Chondrocyte (in vitro differentiated cells): ENCODE results near the gene CCDC88A. TPM values are rescaled to one million over a fixed set of nuclear protein-coding genes. Genes with fewer than 3 reads are reported as not detected.

Experiments
- DNase-seq: peaks from one replicate; pipeline ENCODE4 v3.0.0; 2021; ENCODE audit warnings: mixed read lengths, low spot score
- H3K27ac Mint-ChIP-seq: one replicate; pipeline ENCODE4 v1.8.0; 2021; ENCODE audit warnings: mild to moderate bottlenecking, moderate library complexity, mixed read lengths; ENCODE audit not compliant: unreplicated experiment
- H3K27me3 Mint-ChIP-seq: 2 replicates; pipeline ENCODE4 v1.8.0; 2021; ENCODE audit warnings: low read depth, mixed read lengths
- H3K36me3 Mint-ChIP-seq: 2 replicates; pipeline ENCODE4 v1.8.0; 2021; ENCODE audit warnings: low read depth, mixed read lengths
- H3K4me1 Mint-ChIP-seq: 2 replicates; pipeline ENCODE4 v1.8.0; 2021; ENCODE audit warnings: low read depth, mild to moderate bottlenecking, mixed read lengths
- H3K4me3 Mint-ChIP-seq: one replicate; pipeline ENCODE4 v1.8.0; 2021; ENCODE audit warnings: mild to moderate bottlenecking, moderate library complexity, mixed read lengths; ENCODE audit not compliant: unreplicated experiment
- H3K9me3 Mint-ChIP-seq: 2 replicates; pipeline ENCODE4 v1.8.0; 2021; ENCODE audit warnings: low read depth, mixed read lengths
- CTCF ChIP-seq: fragments of 200-600 bp; sonication (generic); IDR thresholded peaks from 2 replicates; pipeline ENCODE4 v1.5.0; 2021; ENCODE audit warnings: antibody characterized with exemption, mild to moderate bottlenecking, moderate library complexity
- total RNA-seq: library from RNA; stranded (reverse); gene quantifications from 3 replicates; pipeline ENCODE4 v1.2.1, GENCODE V29; 2021

The CCDC88A gene
- total RNA-seq, 1 donor from 2014 or later = 52.1 TPM

DNA sequence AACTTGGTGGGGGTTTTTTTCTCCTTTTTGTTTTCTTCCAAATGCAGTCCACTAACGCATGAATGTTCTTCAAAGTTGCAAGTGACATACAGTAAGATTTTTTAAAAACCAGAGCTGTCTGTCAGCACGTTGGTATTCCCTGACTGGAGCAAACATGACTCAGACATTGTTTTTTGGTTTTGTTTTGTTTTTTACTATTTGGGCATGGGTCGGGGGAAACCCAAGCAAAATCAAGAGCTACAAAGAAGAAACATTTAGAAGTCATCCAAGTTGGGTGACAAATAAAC, 726 bp upstream of the CCDC88A start:
- H3K4me3 Mint-ChIP-seq = peak overlapping the region; percentile 87
- no peaks in the 10 kb centered on the region for H3K9me3 Mint-ChIP-seq
- no peak for TF ChIP-seq CTCF
- H3K27ac Mint-ChIP-seq = peak overlapping the region; percentile 74
- no peaks in the 10 kb centered on the region for H3K27me3 Mint-ChIP-seq
- no peak for DNase-seq
- H3K36me3 Mint-ChIP-seq = no peaks in the 10 kb centered on the region
- H3K4me1 Mint-ChIP-seq = peaks cover 39% of the 10 kb centered on the region

GRCh38 chr2:55419233-55419678, 400 bp downstream of the CCDC88A start:
- H3K9me3 Mint-ChIP-seq = no peaks in the 10 kb centered on the region
- no peaks in the 10 kb centered on the region for H3K27me3 Mint-ChIP-seq
- H3K27ac Mint-ChIP-seq = peak overlapping the region; percentile 91
- peaks cover 38% of the 10 kb centered on the region for H3K4me1 Mint-ChIP-seq
- H3K4me3 Mint-ChIP-seq = peak overlapping the region; percentile 87
- no peak for TF ChIP-seq CTCF
- no peaks in the 10 kb centered on the region for H3K36me3 Mint-ChIP-seq
- no peak for DNase-seq

DNA sequence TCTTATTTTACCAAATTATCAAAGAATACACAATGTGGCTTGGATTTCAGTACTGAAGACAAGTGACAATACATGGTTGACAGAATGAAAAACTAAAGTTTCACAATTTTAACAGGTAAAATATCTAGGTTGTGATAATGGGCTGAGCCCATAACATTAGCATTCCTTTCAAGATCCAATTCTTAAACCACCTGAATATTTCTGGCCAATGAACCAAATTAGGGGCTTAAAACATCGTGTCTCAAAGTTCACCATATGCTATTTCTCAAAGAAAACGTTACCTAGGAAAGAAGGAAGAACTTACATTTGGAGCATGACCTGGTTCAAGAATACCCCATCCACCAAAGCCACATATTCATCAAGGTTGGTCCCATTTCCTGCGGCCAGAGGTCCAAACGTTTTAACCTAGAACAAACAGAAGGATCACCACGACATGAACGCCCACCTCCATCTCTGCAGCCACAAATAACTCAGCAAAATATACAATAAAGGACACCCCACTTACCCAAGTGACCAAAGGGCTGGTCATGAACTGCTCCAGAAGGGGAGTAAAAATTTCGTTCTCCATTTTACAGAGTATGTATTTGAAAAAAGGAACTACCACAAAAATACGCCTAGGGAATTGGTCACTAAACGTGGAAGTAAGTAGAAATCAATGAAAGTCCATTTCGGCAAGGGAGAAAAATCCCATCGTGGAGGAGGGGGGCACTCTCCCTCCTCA, 984 bp downstream of the CCDC88A start:
- no peak for DNase-seq
- no peaks in the 10 kb centered on the region for H3K36me3 Mint-ChIP-seq
- no peak for TF ChIP-seq CTCF
- H3K4me3 Mint-ChIP-seq = peak overlapping the region; percentile 87
- peaks cover 38% of the 10 kb centered on the region for H3K4me1 Mint-ChIP-seq
- no peaks in the 10 kb centered on the region for H3K27me3 Mint-ChIP-seq
- peak overlapping the region; percentile 91 for H3K27ac Mint-ChIP-seq
- H3K9me3 Mint-ChIP-seq = no peaks in the 10 kb centered on the region

DNA sequence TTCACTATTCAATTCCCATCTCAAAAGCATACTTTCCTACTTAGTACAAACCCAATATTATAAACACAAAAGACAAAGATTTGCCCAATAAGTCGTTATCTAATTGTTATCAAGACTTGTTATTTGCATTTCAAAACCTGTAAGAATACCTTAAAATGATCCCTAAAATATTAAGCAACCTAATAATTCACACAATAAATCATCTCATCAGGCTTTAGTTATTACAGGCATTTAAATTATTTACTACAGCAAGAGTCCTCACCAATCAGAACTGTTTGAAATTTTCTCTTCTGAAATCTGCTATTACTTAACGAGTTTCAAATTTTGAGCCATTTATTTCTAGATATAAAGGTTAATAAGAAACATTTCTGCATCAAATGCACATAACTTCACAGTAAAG, 1.6 kb downstream of the CCDC88A start:
- Mint-ChIP-seq H3K4me1 (peaks cover 38% of the 10 kb centered on the region), H3K27ac (no peak overlapping the region)

More for the DNA sequence above, 1.6 kb downstream of the CCDC88A start:
- H3K9me3 Mint-ChIP-seq = no peaks in the 10 kb centered on the region
- DNase-seq = no peak
- H3K4me3 Mint-ChIP-seq = peak overlapping the region; percentile 87
- TF ChIP-seq CTCF = no peak
- H3K36me3 Mint-ChIP-seq = no peaks in the 10 kb centered on the region
- H3K27me3 Mint-ChIP-seq = no peaks in the 10 kb centered on the region
